ENCODE results near the gene LHX1.

Gene LHX1

DNA sequence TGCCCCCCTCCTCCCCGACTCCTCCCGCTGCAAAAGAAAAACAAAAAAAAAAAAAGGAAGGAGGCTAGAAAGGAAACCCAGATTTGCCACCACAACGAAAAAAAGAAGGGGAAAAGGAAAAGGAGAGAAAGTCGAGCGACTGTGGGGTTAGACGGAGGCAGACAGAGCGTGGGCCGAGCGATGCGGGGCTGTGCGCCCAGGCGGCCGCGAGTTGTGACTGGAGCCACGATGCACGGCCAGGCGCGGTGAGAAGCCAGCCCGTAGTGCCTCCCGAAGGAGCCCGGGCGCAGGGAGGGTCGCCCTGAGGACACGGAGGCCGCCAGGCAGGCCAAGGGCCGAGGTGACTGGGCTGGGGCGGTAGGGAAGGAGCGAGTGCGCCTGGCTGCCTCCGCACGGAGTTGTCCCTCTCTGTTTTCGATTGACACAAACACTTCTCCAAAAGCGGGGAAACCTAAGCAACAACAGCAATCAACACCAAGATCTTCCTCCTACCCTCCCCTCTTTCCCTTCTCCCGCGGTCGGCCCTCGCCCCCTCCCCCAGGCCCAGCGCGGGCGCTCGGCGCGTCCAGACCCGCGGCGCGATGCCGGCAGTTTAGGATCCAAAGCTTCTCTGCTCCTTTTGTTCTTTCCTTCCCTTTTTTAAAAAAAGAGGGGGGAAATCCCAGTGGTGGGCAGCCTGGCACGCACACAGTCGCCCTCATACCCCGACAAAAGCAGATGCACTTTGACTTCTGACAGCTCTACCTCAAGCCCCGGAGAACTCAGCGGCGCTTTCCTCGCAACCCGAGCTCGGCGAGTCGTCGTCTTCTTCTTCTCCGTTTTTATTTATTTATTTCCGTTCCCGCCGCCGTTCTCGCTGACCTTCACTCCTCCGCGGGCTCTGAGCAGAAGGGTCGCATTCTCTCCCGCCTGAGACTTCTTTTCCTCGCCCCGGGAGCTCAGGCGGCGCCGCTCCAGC is at the start of gene LHX1:
TSS of gene LHX1 (plus strand) at position 475 of the 958 bp plus-strand sequence. CDS start 723 bp downstream, outside the sequence.
- DNase-seq = peak; percentile 42

DNA sequence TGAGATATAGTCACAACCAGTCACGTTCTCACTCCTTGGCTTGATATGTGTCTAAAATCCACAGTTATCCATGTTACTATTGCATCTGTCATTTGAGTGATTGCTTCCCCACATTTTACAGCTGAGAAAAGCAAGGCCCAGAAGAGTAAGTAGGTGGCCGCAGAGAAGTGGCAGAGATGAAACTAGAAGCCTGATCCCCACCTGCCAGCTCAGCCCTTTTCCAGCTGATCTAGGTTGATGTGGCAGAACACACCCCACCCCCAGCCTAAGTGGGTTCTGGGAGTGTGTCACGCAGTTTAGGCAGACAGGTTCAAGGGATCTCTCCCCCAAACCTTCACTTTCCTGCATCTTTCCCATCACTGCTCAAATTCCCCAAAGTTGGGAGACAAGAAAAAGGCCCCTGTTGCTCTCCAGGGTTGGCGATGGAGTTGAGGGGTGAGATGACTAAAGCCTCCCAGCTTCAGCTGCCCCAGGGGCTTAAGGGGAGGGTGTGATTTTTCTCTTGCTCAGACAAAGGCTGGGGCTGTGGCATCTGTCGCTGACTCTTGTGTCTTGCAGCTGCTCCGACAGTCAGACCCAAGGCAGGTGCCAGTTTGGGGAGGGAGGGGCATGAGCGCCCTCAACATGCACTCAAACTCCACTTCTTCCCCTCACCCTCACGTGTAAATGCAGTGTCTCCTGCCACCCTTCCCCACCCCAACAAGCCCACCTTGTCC is 48.9 kb upstream of the LHX1 start:
- DNase-seq = peak; percentile 87

DNA sequence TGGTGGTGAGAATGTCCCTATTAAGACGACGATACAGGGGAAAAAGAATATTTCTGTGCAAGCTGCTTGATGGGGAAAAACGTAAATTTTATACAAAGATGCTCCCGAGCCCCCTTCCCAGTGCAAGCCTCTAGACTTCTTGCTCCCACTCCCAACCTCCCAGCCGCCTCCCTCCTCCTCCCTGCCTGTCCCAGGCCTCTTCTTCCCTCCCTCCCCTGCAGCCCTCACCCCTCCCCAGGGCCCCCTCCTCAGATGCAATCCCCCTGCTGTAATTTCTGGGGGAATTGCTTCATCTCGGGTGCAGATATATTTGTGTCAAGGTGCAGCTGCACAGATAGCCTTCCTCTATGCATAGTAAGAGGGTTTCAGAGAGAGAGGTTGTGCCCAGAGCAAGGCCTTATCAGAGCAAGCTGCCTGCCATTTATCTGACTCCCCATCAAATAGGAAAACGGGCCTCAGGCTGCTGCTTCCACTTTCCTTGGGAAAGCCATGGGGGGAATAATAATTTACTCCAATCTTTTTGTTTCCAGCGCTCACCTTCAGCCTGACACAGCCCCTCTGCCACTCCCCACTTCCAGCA is 47.4 kb upstream of the LHX1 start:
- DNase-seq = no peak

DNA sequence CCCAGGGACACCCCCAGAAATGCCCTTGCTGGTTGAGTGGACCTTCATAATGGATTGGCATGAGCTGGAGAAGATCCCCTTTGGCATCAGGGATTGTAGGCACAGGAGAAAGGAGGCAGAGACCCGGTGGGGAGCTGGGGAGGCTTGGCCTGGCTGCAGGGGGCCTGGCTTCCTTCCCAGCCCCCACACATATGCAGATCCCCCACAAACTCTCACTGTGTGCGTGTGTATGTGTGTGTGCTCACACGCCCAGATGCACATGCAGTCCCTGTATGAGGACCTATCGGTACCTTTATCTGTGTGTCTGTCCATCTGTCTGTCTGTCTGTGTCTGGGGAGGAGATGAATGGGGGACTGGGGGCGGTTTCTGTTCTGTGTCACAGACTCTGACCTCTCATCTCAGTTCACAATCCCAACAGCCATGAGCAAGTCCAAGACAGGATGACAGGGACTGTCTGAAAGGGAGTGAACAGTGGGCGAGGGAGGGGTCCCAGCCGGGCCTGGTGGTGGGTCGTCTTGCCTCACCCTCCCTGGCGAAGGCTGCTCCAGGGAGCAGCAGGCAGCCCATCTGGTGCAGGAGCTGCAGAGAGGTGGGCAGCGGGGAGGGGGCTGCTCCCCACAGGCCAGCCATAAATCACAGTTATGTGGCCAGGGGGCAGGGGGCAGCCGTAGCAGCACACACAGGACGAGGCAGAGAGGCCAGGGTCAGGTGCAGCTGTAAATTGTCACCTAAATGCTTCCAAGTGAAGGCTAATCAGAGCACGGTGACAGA is 46.7 kb upstream of the LHX1 start:
- no peak for DNase-seq

DNA sequence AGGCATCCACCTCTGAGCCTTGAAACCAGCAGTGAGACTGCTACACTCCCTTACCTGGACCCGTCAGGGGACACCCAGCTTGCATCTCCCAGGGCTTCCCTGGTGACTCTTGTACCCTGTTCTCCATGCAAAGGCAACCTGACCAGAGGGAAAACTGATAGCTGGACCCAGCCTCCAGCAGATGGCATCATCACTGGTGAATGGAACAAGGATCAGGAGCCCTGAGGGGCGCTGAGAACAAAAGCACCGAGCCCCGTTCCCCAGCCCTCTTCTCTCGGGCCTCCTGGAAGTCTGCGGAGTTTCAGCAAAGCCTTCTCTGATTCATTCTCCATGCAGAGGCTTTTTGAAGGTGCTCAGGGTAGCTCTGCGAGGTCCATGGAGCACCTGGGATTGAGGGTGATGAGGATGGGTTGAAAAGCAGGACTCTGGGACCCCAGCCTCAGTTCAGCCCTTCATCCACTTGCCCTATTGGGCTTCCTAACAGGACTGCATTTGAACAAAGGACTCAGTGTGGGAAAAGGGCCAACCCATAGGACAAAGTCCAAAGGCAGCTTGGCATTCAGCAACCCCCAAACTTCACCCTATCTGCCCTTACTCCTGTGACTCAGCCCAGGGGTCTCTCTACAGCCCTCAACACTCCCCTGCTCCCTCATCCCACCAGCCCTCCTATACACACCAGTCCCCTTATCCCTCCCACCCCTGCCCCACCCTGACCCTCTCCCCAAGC is 45.0 kb upstream of the LHX1 start:
- no peak for DNase-seq

- DNase-seq = no peak
These were observed 43.1 kb upstream of the LHX1 start for GRCh38 chr17:36894177-36894576.

- DNase-seq = peak; percentile 44
These were observed 42.4 kb upstream of the LHX1 start for GRCh38 chr17:36894925-36895324.

GRCh38 chr17:36899250-36900159 is 37.8 kb upstream of the LHX1 start:
- no peak for DNase-seq

- DNase-seq = no peak
These were observed 37.1 kb upstream of the LHX1 start for GRCh38 chr17:36900160-36900512.

- DNase-seq = no peak
These were observed 35.8 kb upstream of the LHX1 start for GRCh38 chr17:36901506-36901905.

- no peak for DNase-seq
These were observed 29.9 kb upstream of the LHX1 start for GRCh38 chr17:36907407-36907806.

- no peak for DNase-seq
These were observed 26.8 kb upstream of the LHX1 start for GRCh38 chr17:36910513-36910912.

- DNase-seq = no peak
These were observed 26.3 kb upstream of the LHX1 start for GRCh38 chr17:36911001-36911400.

DNA sequence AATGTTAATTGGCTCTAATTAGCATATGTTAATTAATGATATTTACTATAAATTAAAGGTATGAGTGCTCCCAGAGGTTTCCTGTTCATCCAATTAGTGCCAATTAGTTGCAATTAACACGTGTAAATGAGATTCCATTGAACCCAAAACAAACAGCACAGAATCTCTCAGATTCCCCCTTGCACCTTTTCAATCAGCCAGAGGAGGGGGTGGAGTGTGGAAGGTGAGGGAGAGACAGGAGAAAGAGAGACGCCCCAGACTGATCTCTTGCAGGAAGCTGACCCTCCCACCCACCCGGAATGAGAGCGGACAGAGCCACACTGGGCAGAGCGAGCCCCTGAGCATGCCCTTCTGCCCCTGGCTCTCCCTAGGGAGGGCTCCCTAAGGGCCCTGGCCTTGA is 24.1 kb upstream of the LHX1 start:
- no peak for DNase-seq

DNA sequence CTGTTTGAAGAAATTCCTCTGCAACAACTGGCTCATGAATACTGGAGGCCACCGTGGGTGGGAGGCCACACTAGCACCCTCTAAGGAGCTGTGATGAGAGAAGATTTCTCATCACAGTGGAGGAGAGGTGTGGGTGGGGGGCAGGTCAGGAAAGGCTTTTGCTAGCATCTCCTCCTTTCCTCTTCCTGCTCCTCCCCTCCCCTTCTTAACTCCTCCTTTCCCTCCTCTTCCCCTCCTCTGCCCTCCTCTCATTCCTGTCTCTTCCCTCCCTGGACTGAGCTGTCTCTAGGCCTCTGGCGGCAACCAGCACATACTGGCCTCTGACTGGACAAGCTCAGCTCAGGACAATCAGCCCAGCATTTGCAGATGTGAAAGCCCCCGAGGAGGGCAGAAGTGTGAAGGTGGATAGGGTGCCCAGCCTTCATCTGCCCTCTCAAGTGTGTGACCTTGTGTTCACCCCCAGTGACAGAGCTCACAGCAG is 19.0 kb upstream of the LHX1 start:
- no peak for DNase-seq

GRCh38 chr17:36919407-36919968 is 17.8 kb upstream of the LHX1 start:
- no peak for DNase-seq

GRCh38 chr17:36920032-36921005 is 17.0 kb upstream of the LHX1 start:
- DNase-seq = no peak

- DNase-seq = no peak
These were observed 16.0 kb upstream of the LHX1 start for GRCh38 chr17:36921095-36921851.

- no peak for DNase-seq
These were observed 15.1 kb upstream of the LHX1 start for GRCh38 chr17:36922175-36922574.

Data from DMS79 treated with DMSO at 0.1 percent for 48 hours (cell line).